RKO (cell line): ENCODE data around the gene RC3H1.

Experiments
- DNase-seq: peaks from one replicate; pipeline ENCODE4 v3.0.0-alpha.2; 2016; ENCODE audit warnings: low spot score

The RC3H1 gene

GRCh38 chr1:173886746-173887611 lies 135.2 kb downstream of the RC3H1 start:
- no peak for DNase-seq

- no peak for DNase-seq
Observed at GRCh38 chr1:173884701-173885100, 137.5 kb downstream of the RC3H1 start.
